Measurements from ENCODE around the gene ITPK1.
"Not testable (repeated sequence)": the region's sequence is repeated elsewhere in the genome, so short reads cannot be mapped to it uniquely, and the experiment has no call there.

Gene ITPK1

GRCh38 chr14:93107453-93107852, 8.3 kb downstream of the ITPK1 start:
- no peak for FAIRE-seq

GRCh38 chr14:93106541-93107156, 9.1 kb downstream of the ITPK1 start:
- no peak for DNase-seq (ENCODE audit: insufficient read length, low spot score)
- no peak for TF ChIP-seq PAX5 (IDR thresholded peaks at IDR 0.05; ENCODE audit: insufficient read depth, low read length, severe bottlenecking)
- FAIRE-seq, result no peak

More at GRCh38 chr14:93107453-93107852, 8.3 kb downstream of the ITPK1 start:
- DNase-seq (ENCODE audit: insufficient read length, low spot score), result no peak
- TF ChIP-seq SPI1 (IDR thresholded peaks at IDR 0.05; ENCODE audit: low read depth, low read length), result no peak
- TF ChIP-seq POLR2AphosphoS5 (IDR thresholded peaks at IDR 0.05; ENCODE audit: low read depth, low read length), result no peak
- TF ChIP-seq POU2F2 (IDR thresholded peaks at IDR 0.05; ENCODE audit: low read depth, low read length), result no peak
- TF ChIP-seq POLR2A (IDR thresholded peaks at IDR 0.05; ENCODE audit: low read depth, low read length), result no peak
- no peak for TF ChIP-seq TAF1 (IDR thresholded peaks at IDR 0.05; ENCODE audit: low read depth, low read length)
- no peak for TF ChIP-seq PAX5 (IDR thresholded peaks at IDR 0.05; ENCODE audit: insufficient read depth, low read length, severe bottlenecking)

GRCh38 chr14:93105856-93106255, 9.9 kb downstream of the ITPK1 start:
- FAIRE-seq; DNase-seq (ENCODE audit: insufficient read length, low spot score): not testable (repeated sequence)

GRCh38 chr14:93105362-93105761, 10.4 kb downstream of the ITPK1 start:
- DNase-seq (ENCODE audit: insufficient read length, low spot score), result no peak
- no peak for FAIRE-seq
- no peak for TF ChIP-seq SPI1 (IDR thresholded peaks at IDR 0.05; ENCODE audit: low read depth, low read length)
- TF ChIP-seq PAX5 (IDR thresholded peaks at IDR 0.05; ENCODE audit: insufficient read depth, low read length, severe bottlenecking), result no peak
- no peak for TF ChIP-seq POU2F2 (IDR thresholded peaks at IDR 0.05; ENCODE audit: low read depth, low read length)
- TF ChIP-seq POLR2AphosphoS5 (IDR thresholded peaks at IDR 0.05; ENCODE audit: low read depth, low read length), result no peak
- TF ChIP-seq TAF1 (IDR thresholded peaks at IDR 0.05; ENCODE audit: low read depth, low read length), result no peak
- no peak for TF ChIP-seq POLR2A (IDR thresholded peaks at IDR 0.05; ENCODE audit: low read depth, low read length)

GRCh38 chr14:93104961-93105360, 10.8 kb downstream of the ITPK1 start:
- no peak for TF ChIP-seq TAF1 (IDR thresholded peaks at IDR 0.05; ENCODE audit: low read depth, low read length)
- TF ChIP-seq POLR2A (IDR thresholded peaks at IDR 0.05; ENCODE audit: low read depth, low read length), result no peak
- no peak for TF ChIP-seq POLR2AphosphoS5 (IDR thresholded peaks at IDR 0.05; ENCODE audit: low read depth, low read length)
- TF ChIP-seq POU2F2 (IDR thresholded peaks at IDR 0.05; ENCODE audit: low read depth, low read length), result no peak
- no peak for TF ChIP-seq SPI1 (IDR thresholded peaks at IDR 0.05; ENCODE audit: low read depth, low read length)
- no peak for TF ChIP-seq PAX5 (IDR thresholded peaks at IDR 0.05; ENCODE audit: insufficient read depth, low read length, severe bottlenecking)
- FAIRE-seq (no peak), DNase-seq (ENCODE audit: insufficient read length, low spot score) (no peak)

GRCh38 chr14:93103392-93104080, 12.2 kb downstream of the ITPK1 start:
- DNase-seq (ENCODE audit: insufficient read length, low spot score), result peak; percentile 82
- FAIRE-seq, result peak; percentile 87
- TF ChIP-seq SPI1 (IDR thresholded peaks at IDR 0.05; ENCODE audit: low read depth, low read length), result no peak

GRCh38 chr14:93102141-93102540, 13.6 kb downstream of the ITPK1 start:
- TF ChIP-seq PAX5 (IDR thresholded peaks at IDR 0.05; ENCODE audit: insufficient read depth, low read length, severe bottlenecking) (no peak), POLR2AphosphoS5 (IDR thresholded peaks at IDR 0.05; ENCODE audit: low read depth, low read length) (no peak), POLR2A (IDR thresholded peaks at IDR 0.05; ENCODE audit: low read depth, low read length) (no peak), SPI1 (IDR thresholded peaks at IDR 0.05; ENCODE audit: low read depth, low read length) (no peak), POU2F2 (IDR thresholded peaks at IDR 0.05; ENCODE audit: low read depth, low read length) (no peak), TAF1 (IDR thresholded peaks at IDR 0.05; ENCODE audit: low read depth, low read length) (no peak)
- FAIRE-seq, result no peak
- DNase-seq (ENCODE audit: insufficient read length, low spot score), result no peak

- TF ChIP-seq SPI1 (IDR thresholded peaks at IDR 0.05; ENCODE audit: low read depth, low read length), result no peak
- no peak for TF ChIP-seq POLR2AphosphoS5 (IDR thresholded peaks at IDR 0.05; ENCODE audit: low read depth, low read length)
- no peak for TF ChIP-seq POU2F2 (IDR thresholded peaks at IDR 0.05; ENCODE audit: low read depth, low read length)
- TF ChIP-seq TAF1 (IDR thresholded peaks at IDR 0.05; ENCODE audit: low read depth, low read length), result no peak
- TF ChIP-seq POLR2A (IDR thresholded peaks at IDR 0.05; ENCODE audit: low read depth, low read length), result no peak
- no peak for TF ChIP-seq PAX5 (IDR thresholded peaks at IDR 0.05; ENCODE audit: insufficient read depth, low read length, severe bottlenecking)
- FAIRE-seq (no peak), DNase-seq (ENCODE audit: insufficient read length, low spot score) (no peak)
Observed at GRCh38 chr14:93101181-93101580, 14.5 kb downstream of the ITPK1 start.

GRCh38 chr14:93100570-93100969, 15.2 kb downstream of the ITPK1 start:
- TF ChIP-seq POLR2A (IDR thresholded peaks at IDR 0.05; ENCODE audit: low read depth, low read length) (no peak), TAF1 (IDR thresholded peaks at IDR 0.05; ENCODE audit: low read depth, low read length) (no peak), PAX5 (IDR thresholded peaks at IDR 0.05; ENCODE audit: insufficient read depth, low read length, severe bottlenecking) (no peak), POLR2AphosphoS5 (IDR thresholded peaks at IDR 0.05; ENCODE audit: low read depth, low read length) (no peak), POU2F2 (IDR thresholded peaks at IDR 0.05; ENCODE audit: low read depth, low read length) (no peak), SPI1 (IDR thresholded peaks at IDR 0.05; ENCODE audit: low read depth, low read length) (no peak)
- FAIRE-seq (no peak), DNase-seq (ENCODE audit: insufficient read length, low spot score) (no peak)

GRCh38 chr14:93100100-93100499, 15.6 kb downstream of the ITPK1 start:
- DNase-seq (ENCODE audit: insufficient read length, low spot score) (no peak), FAIRE-seq (no peak)
- TF ChIP-seq PAX5 (IDR thresholded peaks at IDR 0.05; ENCODE audit: insufficient read depth, low read length, severe bottlenecking) (no peak), POLR2AphosphoS5 (IDR thresholded peaks at IDR 0.05; ENCODE audit: low read depth, low read length) (no peak), TAF1 (IDR thresholded peaks at IDR 0.05; ENCODE audit: low read depth, low read length) (no peak), POU2F2 (IDR thresholded peaks at IDR 0.05; ENCODE audit: low read depth, low read length) (no peak), POLR2A (IDR thresholded peaks at IDR 0.05; ENCODE audit: low read depth, low read length) (no peak), SPI1 (IDR thresholded peaks at IDR 0.05; ENCODE audit: low read depth, low read length) (no peak)
